IMR-90 (cell line): Measurements from ENCODE around the gene HMGA1. TPM values are rescaled to one million over a fixed set of nuclear protein-coding genes. Genes with fewer than 3 reads are reported as not detected.

Experiments
- ATAC-seq: fragments of 200-7000 bp; cut with Tn5 transposase; 2 replicates; pipeline ENCODE4 v1.9.1; 2020; ENCODE audit warnings: low read depth, mild to moderate bottlenecking, moderate library complexity
- BruUV-seq: library from RNA; stranded (reverse); fragments of 400-500 nt; replicated peaks from 2 replicates; lab custom pipeline; 2021; lab: Mats Ljungman, UMichigan
- CTCF ChIA-PET: fragments of 300-600 bp; formaldehyde crosslinking; extraction: SDS; loops from one replicate; lab custom pipeline; 2021; ENCODE audit warnings: antibody characterized with exemption; lab: Yijun Ruan, JAX
- POLR2A ChIA-PET: fragments of 300-600 bp; sonication (Branson Sonifier 250); formaldehyde crosslinking; loops from one replicate; lab custom pipeline; 2022; ENCODE audit warnings: antibody characterized with exemption; ENCODE audit not compliant: unreplicated experiment; lab: Charles Lee
- DNase-seq: peaks from one replicate; pipeline ENCODE4 v3.0.0; 2013
- H2AFZ ChIP-seq: replicated peaks from 2 replicates; pipeline ENCODE3; 2013; ENCODE audit warnings: low read length, mild to moderate bottlenecking; ENCODE audit not compliant: poor library complexity
- H2AK5ac ChIP-seq: 2 replicates; pipeline ENCODE4 v1.6.1; 2013; ENCODE audit warnings: low read depth, low read length, inconsistent platforms
- H2AK9ac ChIP-seq: replicated peaks from 2 replicates; pipeline ENCODE3; 2013; ENCODE audit warnings: mild to moderate bottlenecking, low read depth, low read length, moderate library complexity; ENCODE audit not compliant: poor library complexity
- H2BK120ac ChIP-seq: 2 replicates; pipeline ENCODE4 v1.6.1; 2013; ENCODE audit warnings: low read depth, low read length, inconsistent platforms
- H2BK15ac ChIP-seq: 3 replicates; pipeline ENCODE4 v1.6.1; 2013; ENCODE audit warnings: low read depth, low read length, inconsistent platforms
- H2BK20ac ChIP-seq: 2 replicates; pipeline ENCODE4 v1.6.1; 2013; ENCODE audit warnings: low read depth, mild to moderate bottlenecking, inconsistent platforms, low read length, moderate library complexity
- H2BK5ac ChIP-seq: 2 replicates; pipeline ENCODE4 v1.6.1; 2013; ENCODE audit warnings: mild to moderate bottlenecking, low read depth, low read length, inconsistent platforms; ENCODE audit not compliant: poor library complexity, severe bottlenecking
- H3K14ac ChIP-seq: replicated peaks from 2 replicates; pipeline ENCODE4 v1.6.1; 2013; ENCODE audit warnings: low read depth, low read length, inconsistent platforms
- H3K18ac ChIP-seq: 2 replicates; pipeline ENCODE4 v1.6.1; 2013; ENCODE audit warnings: low read depth, low read length, control low read depth
- H3K23ac ChIP-seq: 2 replicates; pipeline ENCODE4 v1.6.1; 2013; ENCODE audit warnings: low read depth, low read length, inconsistent platforms
- H3K27ac ChIP-seq: 2 replicates; pipeline ENCODE4 v1.5.1; 2013; ENCODE audit warnings: mild to moderate bottlenecking, control low read depth, low read length; ENCODE audit not compliant: insufficient read depth
- H3K27me3 ChIP-seq: 2 replicates; pipeline ENCODE4 v1.6.1; 2013; ENCODE audit warnings: low read length; ENCODE audit not compliant: control insufficient read depth, insufficient read depth
- H3K36me3 ChIP-seq: 2 replicates; pipeline ENCODE4 v1.6.1; 2013; ENCODE audit warnings: low read length, mixed read lengths; ENCODE audit not compliant: control insufficient read depth, insufficient read depth
- H3K4ac ChIP-seq: 2 replicates; pipeline ENCODE4 v1.6.1; 2013; ENCODE audit warnings: low read depth, low read length, inconsistent platforms
- H3K4me1 ChIP-seq: 2 replicates; pipeline ENCODE4 v1.6.1; 2013; ENCODE audit warnings: low read length, mixed read lengths; ENCODE audit not compliant: control insufficient read depth, insufficient read depth
- H3K4me2 ChIP-seq: 2 replicates; pipeline ENCODE4 v1.6.1; 2013; ENCODE audit warnings: low read depth, mild to moderate bottlenecking, control low read depth, low read length, moderate library complexity
- H3K4me3 ChIP-seq: 2 replicates; pipeline ENCODE4 v1.5.1; 2013; ENCODE audit warnings: low read depth, mild to moderate bottlenecking, control low read depth, low read length, moderate library complexity; ENCODE audit not compliant: insufficient read depth
- H3K56ac ChIP-seq: 2 replicates; pipeline ENCODE4 v1.6.1; 2013; ENCODE audit warnings: low read length, inconsistent platforms; ENCODE audit not compliant: insufficient read depth; ENCODE audit errors: extremely low read depth
- H3K79me1 ChIP-seq, 2 experiments: 2 replicates each; pipeline ENCODE4 v1.6.1; 2013; ENCODE audit warnings: low read length in 2 of 2, inconsistent platforms in 1 of 2, low read depth in 1 of 2
- H3K9ac ChIP-seq: 2 replicates; pipeline ENCODE4 v1.6.1; 2013; ENCODE audit warnings: low read depth, low read length, control low read depth
- H3K9me1 ChIP-seq: 2 replicates; pipeline ENCODE4 v1.6.1; 2013; ENCODE audit warnings: low read length, inconsistent platforms; ENCODE audit not compliant: insufficient read depth
- H3K9me3 ChIP-seq: 2 replicates; pipeline ENCODE4 v1.6.1; 2013; ENCODE audit warnings: low read length; ENCODE audit not compliant: control insufficient read depth, insufficient read depth
- H4K20me1 ChIP-seq: 2 replicates; pipeline ENCODE4 v1.6.1; 2013; ENCODE audit warnings: low read length, inconsistent platforms; ENCODE audit not compliant: insufficient read depth
- H4K5ac ChIP-seq: 2 replicates; pipeline ENCODE4 v1.6.1; 2013; ENCODE audit warnings: mild to moderate bottlenecking, low read depth, low read length, control low read depth
- H4K8ac ChIP-seq, 2 experiments: 2 replicates each; pipeline ENCODE4 v1.6.1; 2013; ENCODE audit warnings: low read depth in 2 of 2, low read length in 2 of 2, control low read depth in 1 of 2, inconsistent platforms in 1 of 2
- H4K91ac ChIP-seq: 2 replicates; pipeline ENCODE4 v1.6.1; 2013; ENCODE audit warnings: low read depth, low read length, inconsistent platforms; ENCODE audit not compliant: insufficient read depth
- NFE2L2 ChIP-seq: fragments of 150-350 bp; IDR thresholded peaks from 2 replicates; pipeline ENCODE4 v1.6.1; 2016; ENCODE audit warnings: low read depth, mild to moderate bottlenecking, low read length
- WGBS, 2 experiments: methylation state at CpG; one replicate each; pipeline versions ENCODE4 v1.1.5 to v1.1.7; 2013; ENCODE audit warnings: missing lambda C conversion rate in 2 of 2; ENCODE audit not compliant: insufficient read length in 1 of 2; ENCODE audit errors: extremely low coverage in 2 of 2; 5-methylcytosine and 5-hydroxymethylcytosine counted together
- dilution Hi-C: fragments of 300-500 bp; cut with HindIII; formaldehyde crosslinking; loops from one replicate; pipeline ENCODE4 v1.14.3; 2018; ENCODE audit warnings: low sequenced_read_pairs; ENCODE audit not compliant: unreplicated experiment
- in situ Hi-C: fragments of 300-500 bp; cut with MboI; formaldehyde crosslinking; loops from 3 replicates; pipeline ENCODE4 v1.14.3; 2019; ENCODE audit warnings: low sequenced_read_pairs, inconsistent platforms, mixed read lengths
- intact Hi-C: fragments of 100-400 bp; cut with micrococcal nuclease; formaldehyde crosslinking; loops from 2 replicates; pipeline ENCODE4 v1.10.0; 2022
- polyA plus RNA-seq, 3 experiments: library from polyadenylated mRNA; depleted of rRNA; stranded (reverse); fragments of >200 nt; gene quantifications; 2 replicates each; pipeline ENCODE4 v1.2.3, GENCODE V29; 2012; ENCODE audit warnings: low replicate concordance in 1 of 3
- total RNA-seq: library from RNA; depleted of rRNA; stranded (reverse); fragments of >200 nt; gene quantifications from 2 replicates; pipeline ENCODE4 v1.2.3, GENCODE V29; 2012
- TF ChIP-seq, protein P1 (sequence below): fragments of 150-350 bp; IDR thresholded peaks from 2 replicates; pipeline ENCODE4 v1.6.1; 2017; ENCODE audit warnings: mild to moderate bottlenecking, antibody characterized with exemption, low read length, low read depth

The HMGA1 gene
- total and polyA plus RNA-seq, 2 of the 4 experiments (the other 2 are of a cell fraction) = 101 to 589 TPM

- no peak overlapping the region for H3K18ac ChIP-seq
- no peak overlapping the region for H2BK20ac ChIP-seq
- H2AFZ ChIP-seq = no peak overlapping the region
- no peak overlapping the region for H3K4me2 ChIP-seq
- TF ChIP-seq, protein P1, sequence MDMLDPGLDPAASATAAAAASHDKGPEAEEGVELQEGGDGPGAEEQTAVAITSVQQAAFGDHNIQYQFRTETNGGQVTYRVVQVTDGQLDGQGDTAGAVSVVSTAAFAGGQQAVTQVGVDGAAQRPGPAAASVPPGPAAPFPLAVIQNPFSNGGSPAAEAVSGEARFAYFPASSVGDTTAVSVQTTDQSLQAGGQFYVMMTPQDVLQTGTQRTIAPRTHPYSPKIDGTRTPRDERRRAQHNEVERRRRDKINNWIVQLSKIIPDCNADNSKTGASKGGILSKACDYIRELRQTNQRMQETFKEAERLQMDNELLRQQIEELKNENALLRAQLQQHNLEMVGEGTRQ = no peak
- no peak for TF ChIP-seq NFE2L2
- no peaks in the 10 kb centered on the region; the same call in 1 of the 2 replicates for H4K20me1 ChIP-seq
- no peak overlapping the region for H2BK120ac ChIP-seq
- in situ Hi-C loops (no loop called here), dilution Hi-C loops (no loop called here), intact Hi-C loops (no loop called here)
- no peak overlapping the region for H3K4ac ChIP-seq
- H4K8ac ChIP-seq = no peak overlapping the region
- H2BK5ac ChIP-seq = no peak overlapping the region
- H3K27ac ChIP-seq = no peak overlapping the region
- no peaks in the 10 kb centered on the region for H3K9me3 ChIP-seq
- 0 out of 2 replicates have a peak, but pooled peaks cover 2% of the 10 kb centered on the region for H3K4me1 ChIP-seq
- no peak overlapping the region for H4K91ac ChIP-seq
- no peak overlapping the region for H3K23ac ChIP-seq
- H3K27me3 ChIP-seq = no peaks in the 10 kb centered on the region
- no peaks in the 10 kb centered on the region for H3K36me3 ChIP-seq
- no peaks in the 10 kb centered on the region for H3K79me1 ChIP-seq
- DNase-seq (no peak), ATAC-seq (no peak)
- ChIA-PET CTCF (interaction anchor here (0.5 to 1.3 kb wide), 2 partner anchors 9 to 123 kb away, joined by 3 read pairs; no protein-coding TSS in a partner anchor), POLR2A (no interaction called here)
- no peak overlapping the region for H3K9ac ChIP-seq
- no peak overlapping the region for H3K56ac ChIP-seq
- H3K4me3 ChIP-seq = no peak overlapping the region
- H2AK5ac ChIP-seq = no peak overlapping the region
- H2AK9ac ChIP-seq = no peak overlapping the region
- no peak overlapping the region for H2BK15ac ChIP-seq
- WGBS, 2 experiments = 40% methylated on average over 1 of the region's 13 CpGs; no CpG with 5 or more reads in 1 of the 2 experiments
- 0 out of 2 replicates have a peak, but pooled peaks cover 10% of the 10 kb centered on the region for H3K9me1 ChIP-seq
- no peak overlapping the region for H4K5ac ChIP-seq
- BruUV-seq = no TSS peak
- no peak overlapping the region for H3K14ac ChIP-seq
These were observed 35.6 kb downstream of the HMGA1 start for GRCh38 chr6:34272013-34272926.
